Muscle of arm (tissue), 12 donors: Measurements from ENCODE around the gene TMEM214. TPM values are rescaled to one million over a fixed set of nuclear protein-coding genes. Genes with fewer than 3 reads are reported as not detected.
"Not testable (repeated sequence)": the region's sequence is repeated elsewhere in the genome, so short reads cannot be mapped to it uniquely, and the experiment has no call there.

Source experiments
- DNase-seq: peaks from one replicate; pipeline ENCODE4 v3.0.0-alpha.2; 2013
- polyA plus RNA-seq, 12 donors: library from polyadenylated mRNA; unstranded; fragments of 120-200 nt; gene quantifications; one replicate each; pipeline ENCODE4 v1.2.1, GENCODE V29; 2013; ENCODE audit not compliant: insufficient read length in 12 of 12

Gene TMEM214
- polyA plus RNA-seq, 12 donors = 48.5 to 80.4 (median 65.7) TPM; not detected in 1

- DNase-seq = no peak
Measured at GRCh38 chr2:27060323-27060722, 27.6 kb downstream of the TMEM214 start.

- no peak for DNase-seq
Measured at GRCh38 chr2:27065128-27065527, 32.4 kb downstream of the TMEM214 start.

GRCh38 chr2:27067385-27067784, 34.6 kb downstream of the TMEM214 start:
- DNase-seq = no peak

- no peak for DNase-seq
Measured at GRCh38 chr2:27069436-27069835, 36.7 kb downstream of the TMEM214 start.

- no peak for DNase-seq
Measured at GRCh38 chr2:27069961-27070618, 37.3 kb downstream of the TMEM214 start.

- DNase-seq = no peak
Measured at GRCh38 chr2:27070653-27071276, 38.0 kb downstream of the TMEM214 start.

GRCh38 chr2:27071277-27071989, 38.7 kb downstream of the TMEM214 start, which contains the start of gene OST4:
Gene OST4 (minus strand): TSS chr2:27071654.
- DNase-seq = peak; percentile 88

- DNase-seq = peak; percentile 73
Measured at GRCh38 chr2:27071990-27072830, 39.4 kb downstream of the TMEM214 start.

- no peak for DNase-seq
Measured at GRCh38 chr2:27072920-27073319, 40.2 kb downstream of the TMEM214 start.

- DNase-seq = no peak
Measured at GRCh38 chr2:27073782-27074181, 41.0 kb downstream of the TMEM214 start.

- DNase-seq = no peak
Measured at GRCh38 chr2:27074738-27075565, 42.2 kb downstream of the TMEM214 start.

- DNase-seq = not testable (repeated sequence)
Measured at GRCh38 chr2:27075566-27075871, 42.8 kb downstream of the TMEM214 start.

GRCh38 chr2:27076323-27076722, 43.6 kb downstream of the TMEM214 start:
- DNase-seq = no peak

GRCh38 chr2:27077231-27077630, 44.5 kb downstream of the TMEM214 start:
- DNase-seq = no peak

GRCh38 chr2:27078267-27079194, 45.8 kb downstream of the TMEM214 start, which contains the start of gene EMILIN1:
Gene EMILIN1 (plus strand): TSS chr2:27078615. CDS start chr2:27079066, 451 bp downstream.
- peak; percentile 94 for DNase-seq

GRCh38 chr2:27079233-27080139, 46.7 kb downstream of the TMEM214 start:
- no peak for DNase-seq

- no peak for DNase-seq
Measured at GRCh38 chr2:27080140-27080469, 47.3 kb downstream of the TMEM214 start.

GRCh38 chr2:27080603-27080936, 47.8 kb downstream of the TMEM214 start:
- no peak for DNase-seq
